ENCODE results near the gene RERE.

The RERE gene

GRCh38 chr1:8421721-8422120, 395.7 kb downstream of the RERE start:
- DNase-seq = no peak
- in situ Hi-C loops (cut with MboI; ENCODE audit: low pct_unique_long_range_greater_than_20kb, low sequenced_read_pairs) = no loop called here

GRCh38 chr1:8420318-8420717, 397.1 kb downstream of the RERE start:
- in situ Hi-C loops (cut with MboI; ENCODE audit: low pct_unique_long_range_greater_than_20kb, low sequenced_read_pairs) = no loop called here
- DNase-seq = no peak

- no peak for DNase-seq
- in situ Hi-C loops (cut with MboI; ENCODE audit: low pct_unique_long_range_greater_than_20kb, low sequenced_read_pairs) = no loop called here
These were observed 397.6 kb downstream of the RERE start for GRCh38 chr1:8419861-8420260.

GRCh38 chr1:8419172-8419571, 398.3 kb downstream of the RERE start:
- DNase-seq = no peak
- in situ Hi-C loops (cut with MboI; ENCODE audit: low pct_unique_long_range_greater_than_20kb, low sequenced_read_pairs) = no loop called here

- DNase-seq = no peak
- in situ Hi-C loops (cut with MboI; ENCODE audit: low pct_unique_long_range_greater_than_20kb, low sequenced_read_pairs) = no loop called here
These were observed 399.1 kb downstream of the RERE start for GRCh38 chr1:8418301-8418700.

GRCh38 chr1:8417625-8418024, 399.8 kb downstream of the RERE start:
- in situ Hi-C loops (cut with MboI; ENCODE audit: low pct_unique_long_range_greater_than_20kb, low sequenced_read_pairs) = no loop called here
- DNase-seq = no peak

- in situ Hi-C loops (cut with MboI; ENCODE audit: low pct_unique_long_range_greater_than_20kb, low sequenced_read_pairs) = no loop called here
- DNase-seq = no peak
These were observed 400.6 kb downstream of the RERE start for GRCh38 chr1:8416881-8417280.

GRCh38 chr1:8415526-8416278, 401.7 kb downstream of the RERE start:
- DNase-seq = no peak
- in situ Hi-C loops (cut with MboI; ENCODE audit: low pct_unique_long_range_greater_than_20kb, low sequenced_read_pairs) = no loop called here

GRCh38 chr1:8412183-8412831, 405.1 kb downstream of the RERE start:
- in situ Hi-C loops (cut with MboI; ENCODE audit: low pct_unique_long_range_greater_than_20kb, low sequenced_read_pairs) = no loop called here
- DNase-seq = no peak

- no peak for DNase-seq
- in situ Hi-C loops (cut with MboI; ENCODE audit: low pct_unique_long_range_greater_than_20kb, low sequenced_read_pairs) = no loop called here
These were observed 405.6 kb downstream of the RERE start for GRCh38 chr1:8411803-8412182.

GRCh38 chr1:8410791-8411190, 406.6 kb downstream of the RERE start:
- no peak for DNase-seq
- in situ Hi-C loops (cut with MboI; ENCODE audit: low pct_unique_long_range_greater_than_20kb, low sequenced_read_pairs) = no loop called here

- no peak for DNase-seq
- in situ Hi-C loops (cut with MboI; ENCODE audit: low pct_unique_long_range_greater_than_20kb, low sequenced_read_pairs) = no loop called here
These were observed 407.8 kb downstream of the RERE start for GRCh38 chr1:8409606-8410005.

- peak; percentile 60 for DNase-seq
- in situ Hi-C loops (cut with MboI; ENCODE audit: low pct_unique_long_range_greater_than_20kb, low sequenced_read_pairs) = no loop called here
These were observed 408.3 kb downstream of the RERE start for GRCh38 chr1:8409106-8409505.

- in situ Hi-C loops (cut with MboI; ENCODE audit: low pct_unique_long_range_greater_than_20kb, low sequenced_read_pairs) = no loop called here
- DNase-seq = no peak
These were observed 409.1 kb downstream of the RERE start for GRCh38 chr1:8408151-8408839.

GRCh38 chr1:8407652-8408051, 409.8 kb downstream of the RERE start:
- DNase-seq = no peak
- in situ Hi-C loops (cut with MboI; ENCODE audit: low pct_unique_long_range_greater_than_20kb, low sequenced_read_pairs) = no loop called here

- in situ Hi-C loops (cut with MboI; ENCODE audit: low pct_unique_long_range_greater_than_20kb, low sequenced_read_pairs) = no loop called here
- no peak for DNase-seq
These were observed 410.5 kb downstream of the RERE start for GRCh38 chr1:8406960-8407359.

- in situ Hi-C loops (cut with MboI; ENCODE audit: low pct_unique_long_range_greater_than_20kb, low sequenced_read_pairs) = no loop called here
- no peak for DNase-seq
These were observed 411.4 kb downstream of the RERE start for GRCh38 chr1:8406011-8406410.

- no peak for DNase-seq
- in situ Hi-C loops (cut with MboI; ENCODE audit: low pct_unique_long_range_greater_than_20kb, low sequenced_read_pairs) = no loop called here
These were observed 412.7 kb downstream of the RERE start for GRCh38 chr1:8404460-8405370.

GRCh38 chr1:8402109-8402710, 415.2 kb downstream of the RERE start:
- in situ Hi-C loops (cut with MboI; ENCODE audit: low pct_unique_long_range_greater_than_20kb, low sequenced_read_pairs) = no loop called here
- DNase-seq = no peak

Measured in KBM-7 (cell line).